ENCODE results near the gene CLTCL1. TPM values are rescaled to one million over a fixed set of nuclear protein-coding genes. Genes with fewer than 3 reads are reported as not detected.

Gene CLTCL1
- total and polyA plus RNA-seq, 9 of the 15 experiments (the other 6 are each of a cell fraction or from before 2014, with no cell fraction given) = 1.1 to 11.7 (median 5.0) TPM

GRCh38 chr22:19290400-19291217, 910 bp downstream of the CLTCL1 start:
- Histone ChIP-seq H3K36me3 (ENCODE audit: control insufficient read depth, insufficient read depth, low read length) (no peaks in the 10 kb centered on the region), H3K79me2 (ENCODE audit: control insufficient read depth, insufficient read depth, low read length) (no peaks in the 10 kb centered on the region), H3K9ac (ENCODE audit: insufficient read depth in 1 of 2, low read depth in 2 of 2, low read length in 2 of 2) (peak overlapping the region; percentile 66 to 90), H3K4me1 (replicated peaks in 1 of 2; ENCODE audit: control insufficient read depth in 2 of 2, insufficient read depth in 2 of 2, low read length in 2 of 2) (peaks cover 22% of the 10 kb centered on the region in 2 experiments; a peak in 4 of 5 replicates), H3K27ac (ENCODE audit: extremely low read depth, low read depth, low read length) (no peak overlapping the region; the same call in 2 of the 3 replicates), H4K20me1 (replicated peaks; ENCODE audit: control insufficient read depth, insufficient read depth, low read length) (peaks cover 18% of the 10 kb centered on the region), H3K4me2 (ENCODE audit: insufficient read depth, low read length) (peak overlapping the region; percentile 84), H3K9me1 (ENCODE audit: control insufficient read depth, insufficient read depth, low read length) (peaks cover 5% of the 10 kb centered on the region), H3K9me3 (replicated peaks; ENCODE audit: control insufficient read depth, insufficient read depth, low read depth, low read length) (no peaks in the 10 kb centered on the region), H3K27me3 (ENCODE audit: control insufficient read depth in 2 of 2, insufficient read depth in 2 of 2, low read length in 2 of 2) (peaks cover 34 to 37% of the 10 kb centered on the region in 2 experiments; a peak in 4 of 5 replicates), H2AFZ (ENCODE audit: low read depth, low read length) (peak overlapping the region; percentile 90), H3K4me3 (peak overlapping the region; percentile 59)
- FAIRE-seq (no peak), DNase-seq (ENCODE audit: extremely low read depth in 1 of 4, low spot score in 3 of 4) (peak; percentile 42 to 69 (median 66)), ATAC-seq (peak; percentile 43)
- BruUV-seq (replicated peaks) = TSS peak; percentile 48
- intact Hi-C loops (cut with micrococcal nuclease) = loop anchor here (1.0 to 10.0 kb wide), 4 partner anchors 72 to 256 kb away; partner anchors contain the start of gene ESS2
- WGBS (ENCODE audit: insufficient coverage, low coverage, missing lambda C conversion rate) = 11% methylated on average over 27 of the region's 27 CpGs
- ChIA-PET POLR2A (interaction anchor here (0.8 to 2.2 kb wide), 6 partner anchors 10 to 188 kb away, joined by 3 to 10 read pairs (median 4); no protein-coding TSS in a partner anchor), CTCF (ENCODE audit: low intra/inter-chr PET ratio) (interaction anchor here (0.6 kb wide), 1 partner anchor 187 kb away, joined by 3 read pairs; no protein-coding TSS in a partner anchor)
- in situ Hi-C loops (cut with MboI) = no loop called here
- TF ChIP-seq ARID3B (CRISPR knock-in tag; IDR thresholded peaks at IDR 0.05; ENCODE audit: borderline replicate concordance) (no peak), BCLAF1 (IDR thresholded peaks at IDR 0.05; ENCODE audit: borderline replicate concordance in 1 of 2, control insufficient read depth in 1 of 2, low read depth in 2 of 2, low read length in 1 of 2) (no peak), L3MBTL2 (IDR thresholded peaks at IDR 0.05) (peak; percentile 94), ARNT (IDR thresholded peaks at IDR 0.05) (no peak), RBM39 (optimal IDR thresholded peaks at IDR 0.05; ENCODE audit: low read depth, low read length) (no peak), SMARCB1 (IDR thresholded peaks at IDR 0.05; ENCODE audit: insufficient read length, low read depth) (no peak), ZNF583 (CRISPR knock-in tag; IDR thresholded peaks at IDR 0.05) (no peak), ZBTB34 (CRISPR knock-in tag; IDR thresholded peaks at IDR 0.05) (no peak), RBBP5 (IDR thresholded peaks at IDR 0.05; ENCODE audit: borderline replicate concordance, insufficient read depth, low read length, poor library complexity, severe bottlenecking) (no peak), SAP30 (IDR thresholded peaks at IDR 0.05; ENCODE audit: borderline replicate concordance, insufficient read depth, low read depth, low read length, poor library complexity, severe bottlenecking) (no peak), ETV5 (CRISPR knock-in tag; IDR thresholded peaks at IDR 0.05; ENCODE audit: low read depth) (no peak), SMARCA4 (IDR thresholded peaks at IDR 0.05) (peak; percentile 48; the same call in 1 of the 2 replicates)
